ENCODE results near the gene JAK3.

Gene JAK3

GRCh38 chr19:17837972-17838371 is 9.8 kb downstream of the JAK3 start:
- DNase-seq, result no peak

GRCh38 chr19:17836530-17836929 is 11.3 kb downstream of the JAK3 start:
- DNase-seq, result no peak

- no peak for DNase-seq
These were observed 12.4 kb downstream of the JAK3 start for GRCh38 chr19:17835182-17836006.

- no peak for DNase-seq
These were observed 13.2 kb downstream of the JAK3 start for GRCh38 chr19:17834350-17835181.

DNA sequence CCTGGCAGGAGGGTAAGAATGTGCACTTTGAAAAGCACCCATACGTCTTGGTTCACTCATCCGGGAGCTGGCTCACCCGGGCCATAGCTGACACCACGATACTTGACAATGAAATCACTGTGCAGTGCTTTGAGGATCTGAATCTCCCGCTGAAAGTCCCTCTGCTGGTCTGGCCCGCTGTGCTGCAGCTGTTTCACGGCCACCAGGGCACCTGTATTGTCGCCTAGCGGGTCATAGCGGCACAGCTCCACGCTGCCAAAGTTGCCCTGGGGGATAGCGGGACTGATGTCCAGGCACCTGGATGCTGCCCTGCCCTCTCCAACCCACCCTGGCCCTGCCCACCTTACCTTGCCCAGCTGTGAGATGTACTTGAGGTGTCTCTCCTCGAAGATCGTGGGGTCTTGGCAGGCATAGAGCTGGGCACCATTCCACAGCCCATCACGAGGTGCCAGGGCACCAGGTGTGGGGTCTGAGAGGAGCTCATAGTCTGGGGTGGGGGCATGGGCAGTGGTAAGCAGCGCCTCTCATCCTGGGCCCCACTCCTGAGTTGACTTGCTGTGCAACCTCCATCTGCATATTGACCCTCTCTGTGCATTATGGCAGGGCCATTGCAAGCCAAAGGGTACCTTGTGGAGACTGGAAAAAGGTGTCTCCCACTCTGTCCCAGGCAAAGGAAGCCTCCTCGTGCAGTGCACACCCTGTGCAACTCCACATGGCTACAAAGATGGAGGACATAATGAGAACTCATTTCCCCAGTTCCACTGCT is 15.2 kb downstream of the JAK3 start:
- DNase-seq, result no peak

GRCh38 chr19:17831419-17831888 is 16.3 kb downstream of the JAK3 start:
- no peak for DNase-seq

DNA sequence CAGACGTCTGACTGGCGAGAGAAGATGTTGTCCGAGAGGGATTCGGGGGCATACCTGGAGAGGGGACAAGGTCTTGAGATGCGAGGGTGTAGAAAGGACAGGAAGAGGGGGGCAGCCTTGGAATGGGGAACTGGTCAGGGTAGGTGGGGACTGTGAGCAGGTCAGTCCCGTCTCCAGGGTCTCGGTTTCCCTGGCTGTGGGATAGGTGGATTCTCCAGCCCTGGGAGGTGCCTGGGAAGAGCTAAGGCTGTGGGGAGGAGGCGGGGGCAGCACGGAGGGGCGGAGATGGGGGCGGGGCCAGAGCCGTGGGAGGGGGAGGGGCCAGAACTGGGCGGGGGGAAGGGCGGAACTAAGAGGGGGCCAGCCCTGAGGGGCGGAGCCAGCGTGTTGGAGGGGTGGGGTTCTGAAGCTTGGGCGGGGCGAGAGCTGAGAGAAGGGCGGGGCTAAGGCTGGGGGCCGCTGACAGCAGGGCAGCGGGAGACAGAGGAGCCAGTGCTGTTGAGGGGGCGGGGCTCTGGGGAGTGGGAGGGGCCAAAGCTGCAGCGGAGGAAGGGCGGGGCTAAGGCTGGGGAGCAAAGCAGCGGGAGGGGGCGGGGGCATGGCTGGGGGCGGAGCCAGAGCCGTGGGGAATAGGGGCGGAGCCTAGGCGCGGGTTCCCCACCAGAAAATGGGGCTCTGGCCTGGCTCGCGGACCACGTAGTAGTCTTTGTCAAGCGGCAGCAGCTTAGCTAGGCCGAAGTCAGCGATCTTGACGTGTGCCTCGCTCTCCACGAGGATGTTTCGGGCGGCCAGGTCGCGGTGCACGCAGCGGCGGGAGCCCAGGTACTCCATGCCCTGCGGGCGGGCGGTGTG is 17.0 kb downstream of the JAK3 start:
- peak; percentile 66 for DNase-seq

GRCh38 chr19:17829855-17830566 is 17.8 kb downstream of the JAK3 start:
- DNase-seq, result peak; percentile 27

DNA sequence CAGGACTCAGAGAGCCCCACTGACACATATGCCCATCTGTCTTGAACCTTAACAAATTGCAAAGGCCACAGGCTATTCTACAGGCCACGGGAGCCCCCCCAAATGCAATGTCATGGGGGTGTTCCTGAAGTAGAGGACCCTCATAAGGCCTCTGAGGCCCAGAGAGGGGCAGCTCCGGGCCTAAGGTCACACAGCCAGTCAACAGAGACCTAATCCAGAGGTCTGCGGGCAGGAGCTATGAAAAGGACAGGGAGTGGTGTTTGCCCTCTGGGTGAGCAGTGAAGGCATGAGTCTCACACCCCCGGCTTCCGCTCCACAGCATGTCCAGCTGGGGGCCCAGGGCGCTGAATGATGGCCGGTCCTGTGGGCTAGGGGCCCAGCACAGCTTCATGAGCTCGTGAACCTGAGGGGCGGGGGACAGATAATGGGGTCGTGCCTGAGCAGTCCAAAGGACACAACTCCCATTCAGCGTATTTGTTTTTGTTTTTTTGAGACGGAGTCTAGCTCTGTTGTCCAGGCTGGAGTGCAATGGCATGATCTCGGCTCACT is 21.2 kb downstream of the JAK3 start:
- DNase-seq, result no peak

DNA sequence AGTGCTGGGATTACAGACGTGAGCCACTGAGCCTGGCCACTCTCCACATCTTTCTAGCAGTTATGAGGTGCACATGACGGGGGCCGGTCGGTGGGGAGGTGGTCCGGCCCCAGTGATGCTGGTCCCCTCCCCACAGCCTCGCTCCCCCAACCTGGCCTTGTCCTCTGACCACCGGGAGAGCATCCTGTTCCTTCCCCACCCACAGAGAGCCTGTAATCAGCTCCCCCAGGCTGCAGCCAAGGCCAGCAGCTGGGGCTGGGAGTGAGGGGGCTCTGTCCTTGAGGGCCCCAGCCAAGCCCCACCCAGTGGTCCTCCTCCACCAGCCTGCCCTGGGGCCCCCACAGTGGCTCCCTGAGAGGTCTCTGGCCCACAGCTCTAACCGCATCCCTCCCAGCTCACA is 23.4 kb downstream of the JAK3 start:
- DNase-seq, result no peak

- DNase-seq, result no peak
These were observed 26.6 kb downstream of the JAK3 start, which contains the start of gene INSL3 for GRCh38 chr19:17821190-17821589. TSS of gene INSL3 (minus strand) at chr19:17821519. CDS start at chr19:17821506, 13 bp downstream.

GRCh38 chr19:17817668-17818363 is 30.0 kb downstream of the JAK3 start:
- DNase-seq, result no peak

DNA sequence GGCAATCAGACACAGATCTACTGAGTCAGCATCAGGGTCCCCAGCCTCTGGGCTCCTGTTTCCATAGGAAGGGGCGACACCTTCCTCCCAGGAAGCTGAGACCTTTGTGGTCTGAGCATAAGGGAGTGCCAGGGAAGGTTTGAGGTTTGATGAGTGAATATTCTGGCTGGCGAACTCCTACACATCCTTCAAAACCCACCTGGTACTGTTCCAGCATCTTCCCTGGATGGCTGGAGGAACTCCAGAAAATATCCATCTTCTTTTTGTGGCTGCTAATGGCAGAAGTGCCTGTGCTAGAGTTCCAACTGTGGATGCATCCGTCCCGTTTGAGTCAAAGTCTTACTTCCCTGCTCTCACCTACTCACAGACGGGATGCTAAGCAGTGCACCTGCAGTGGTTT is 35.7 kb downstream of the JAK3 start:
- DNase-seq, result no peak

DNA sequence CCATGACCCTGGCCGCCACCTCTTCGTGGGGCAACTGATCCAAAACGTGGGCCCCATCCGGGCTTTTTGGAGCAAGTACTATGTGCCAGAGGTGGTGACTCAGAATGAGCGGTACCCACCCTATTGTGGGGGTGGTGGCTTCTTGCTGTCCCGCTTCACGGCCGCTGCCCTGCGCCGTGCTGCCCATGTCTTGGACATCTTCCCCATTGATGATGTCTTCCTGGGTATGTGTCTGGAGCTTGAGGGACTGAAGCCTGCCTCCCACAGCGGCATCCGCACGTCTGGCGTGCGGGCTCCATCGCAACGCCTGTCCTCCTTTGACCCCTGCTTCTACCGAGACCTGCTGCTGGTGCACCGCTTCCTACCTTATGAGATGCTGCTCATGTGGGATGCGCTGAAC is 36.1 kb downstream of the JAK3 start:
- no peak for DNase-seq

DNA sequence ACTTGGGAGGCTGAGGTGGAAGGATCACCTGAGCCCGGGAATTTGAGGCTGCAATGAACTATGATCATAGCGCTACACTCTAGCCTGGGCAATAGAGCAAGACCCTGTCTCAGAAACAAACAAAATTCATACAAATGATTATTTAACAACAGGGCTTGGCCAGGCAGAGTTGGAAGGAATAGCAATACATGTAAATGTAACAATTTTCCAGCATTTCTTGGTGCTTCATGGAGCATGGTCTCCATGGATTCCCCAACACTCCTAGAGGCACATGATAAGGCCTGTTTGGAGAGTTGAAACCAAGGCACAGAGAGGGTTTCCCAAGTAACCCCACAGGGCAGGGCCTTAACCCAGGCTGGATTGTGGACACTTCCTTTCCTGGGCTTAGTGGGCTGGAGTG is 36.7 kb downstream of the JAK3 start:
- no peak for DNase-seq

DNA sequence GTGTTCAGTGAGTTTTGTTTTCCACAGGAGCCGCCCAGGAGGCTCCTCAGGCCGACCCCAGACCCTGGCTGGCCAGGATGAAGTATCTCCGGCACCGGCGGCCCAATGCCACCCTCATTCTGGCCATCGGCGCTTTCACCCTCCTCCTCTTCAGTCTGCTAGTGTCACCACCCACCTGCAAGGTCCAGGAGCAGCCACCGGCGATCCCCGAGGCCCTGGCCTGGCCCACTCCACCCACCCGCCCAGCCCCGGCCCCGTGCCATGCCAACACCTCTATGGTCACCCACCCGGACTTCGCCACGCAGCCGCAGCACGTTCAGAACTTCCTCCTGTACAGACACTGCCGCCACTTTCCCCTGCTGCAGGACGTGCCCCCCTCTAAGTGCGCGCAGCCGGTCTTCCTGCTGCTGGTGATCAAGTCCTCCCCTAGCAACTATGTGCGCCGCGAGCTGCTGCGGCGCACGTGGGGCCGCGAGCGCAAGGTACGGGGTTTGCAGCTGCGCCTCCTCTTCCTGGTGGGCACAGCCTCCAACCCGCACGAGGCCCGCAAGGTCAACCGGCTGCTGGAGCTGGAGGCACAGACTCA is 40.0 kb downstream of the JAK3 start:
- DNase-seq, result no peak

DNA sequence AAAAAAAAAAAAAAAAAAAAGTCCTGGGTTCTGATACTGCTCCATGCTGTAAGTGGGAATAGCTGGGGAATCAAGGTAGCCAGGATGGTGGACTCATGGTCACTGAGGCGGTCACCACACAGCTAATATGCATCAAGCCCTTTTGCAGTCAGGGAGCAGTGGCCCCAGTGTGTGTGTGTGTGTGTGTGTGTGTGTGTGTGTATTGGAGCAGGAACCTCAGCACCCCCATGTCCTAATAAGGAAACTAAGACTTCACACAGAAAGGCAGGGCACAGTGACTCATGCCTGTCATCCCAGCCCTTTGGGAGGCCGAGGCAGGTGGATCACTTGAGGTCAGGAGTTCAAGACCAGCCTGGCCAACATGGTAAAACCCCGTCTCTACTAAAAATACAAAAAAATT is 40.8 kb downstream of the JAK3 start:
- DNase-seq, result no peak

GRCh38 chr19:17805427-17805826 is 42.4 kb downstream of the JAK3 start:
- no peak for DNase-seq

DNA sequence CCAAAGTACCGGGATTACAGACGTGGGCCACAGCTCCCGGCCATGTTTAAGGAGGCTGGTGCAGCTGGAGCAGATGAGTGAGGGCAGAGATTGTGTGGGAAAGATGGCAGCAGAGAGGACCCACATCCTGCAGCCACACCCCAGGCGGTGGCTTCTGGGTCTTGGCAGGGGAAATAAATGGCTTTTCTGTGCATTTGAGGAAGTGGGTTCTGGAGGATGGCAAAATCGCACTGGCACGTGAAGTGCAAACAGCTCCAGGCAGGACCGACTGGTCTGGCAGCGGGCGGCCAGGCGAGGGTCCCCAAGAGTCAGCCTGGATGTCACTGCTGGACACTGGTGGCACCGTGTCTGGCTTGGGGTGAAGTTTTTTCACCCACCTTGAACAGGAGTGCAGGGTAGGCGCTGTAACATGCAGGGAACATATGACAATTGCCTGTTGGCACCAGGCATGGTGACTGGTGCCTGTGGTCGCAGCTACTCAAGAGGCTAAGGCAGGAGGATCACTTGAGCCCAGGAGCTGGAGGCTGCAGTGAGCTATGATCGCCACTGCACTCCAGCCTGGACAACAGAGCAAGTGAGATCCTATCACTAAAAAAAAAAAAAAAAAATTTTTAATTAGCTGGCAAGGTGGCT is 44.4 kb downstream of the JAK3 start:
- no peak for DNase-seq

Measured in NCI-H748 treated with DMSO at 0.1 percent for 48 hours (cell line).